ENCODE results near the gene ANKRD33B. TPM values are rescaled to one million over a fixed set of nuclear protein-coding genes. Genes with fewer than 3 reads are reported as not detected.

ANKRD33B gene
- total and polyA plus RNA-seq, 2 of the 8 experiments (the other 6 are each of a cell fraction or from before 2014, with no cell fraction given): 6.9 to 20.6 TPM

- no peak for TF ChIP-seq CHD7 (IDR thresholded peaks at IDR 0.05; ENCODE audit: insufficient replicate concordance, low read length)
Measured at GRCh38 chr5:10562201-10563109, 1.4 kb upstream of the ANKRD33B start (continued).
